Body of pancreas (tissue), 4 donors: ENCODE data around the gene PLA2G2C.

Source experiments
- CTCF ChIP-seq, 7 experiments: fragments of 450-650 bp in 4 of 7; fragments of 200-600 bp in 3 of 7; sonication (generic) in 3 of 7; IDR thresholded peaks; one replicate each; pipeline ENCODE4 v1.5.1; 2016 to 2019; ENCODE audit warnings: antibody characterized with exemption in 7 of 7
- POLR2A ChIP-seq, 3 donors: fragments of 450-650 bp; IDR thresholded peaks; one replicate each; pipeline ENCODE4 v1.6.1; 2016; ENCODE audit warnings: antibody characterized with exemption in 3 of 3, mild to moderate bottlenecking in 2 of 3

- TF ChIP-seq POLR2A (IDR thresholded peaks at IDR 0.05) (no peak), CTCF (IDR thresholded peaks at IDR 0.05) (no peak)
Observed at GRCh38 chr1:20183616-20184271, 2.6 kb downstream of the PLA2G2C start.
